ENCODE results near the gene SPRED2.

- TF ChIP-seq CTCF (IDR thresholded peaks at IDR 0.05): no peak
- TF ChIP-seq POLR2A (IDR thresholded peaks at IDR 0.05): no peak
Observed at GRCh38 chr2:65393743-65394422, 38.5 kb downstream of the SPRED2 start.

Measured in testis (tissue), 2 donors.